NB4 (cell line): Measurements from ENCODE around the gene GH1.
"Not testable (repeated sequence)": the region's sequence is repeated elsewhere in the genome, so short reads cannot be mapped to it uniquely, and the experiment has no call there.

ENCODE experiments used
- DNase-seq: peaks from one replicate; pipeline ENCODE4 v3.0.0; 2010; ENCODE audit warnings: low read depth
- H3K4me3 ChIP-seq: one replicate; pipeline ENCODE4 v1.5.1; 2011; ENCODE audit warnings: mild to moderate bottlenecking, low read depth, low read length, moderate library complexity
- CTCF ChIP-seq: IDR thresholded peaks from one replicate; pipeline ENCODE4 v1.5.1; 2012; ENCODE audit warnings: low read depth, low read length
- MAX ChIP-seq: IDR thresholded peaks from 2 replicates; pipeline ENCODE4 v1.6.1; 2011; ENCODE audit warnings: low read depth, low read length
- MYC ChIP-seq: IDR thresholded peaks from 2 replicates; pipeline ENCODE4 v1.6.1; 2011; ENCODE audit warnings: low read depth, low read length
- POLR2A ChIP-seq: IDR thresholded peaks from 2 replicates; pipeline ENCODE4 v1.6.1; 2011; ENCODE audit warnings: mild to moderate bottlenecking; ENCODE audit not compliant: insufficient read length; ENCODE audit errors: extremely low read depth

Gene GH1

GRCh38 chr17:63918789-63919305 is at the start of gene GH1:
GH1 (minus strand) TSS chr17:63918839; CDS start chr17:63918776, 63 bp downstream.
- not testable (repeated sequence) for H3K4me3 ChIP-seq, DNase-seq

- DNase-seq, result no peak
- TF ChIP-seq CTCF (no peak), MAX (peak; percentile 66; the same call in 1 of the 2 replicates)
Observed at GRCh38 chr17:63967953-63968352, 49.3 kb upstream of the GH1 start.

GRCh38 chr17:63966646-63967264 is 48.1 kb upstream of the GH1 start:
- DNase-seq, result no peak
- H3K4me3 ChIP-seq, result no peak overlapping the region
- TF ChIP-seq POLR2A (no peak), MAX (no peak), MYC (no peak), CTCF (no peak)

More at GRCh38 chr17:63967953-63968352, 49.3 kb upstream of the GH1 start:
- no peak overlapping the region for H3K4me3 ChIP-seq

- TF ChIP-seq CTCF (no peak), MAX (no peak), POLR2A (no peak), MYC (no peak)
- no peak overlapping the region for H3K4me3 ChIP-seq
- no peak for DNase-seq
Observed at GRCh38 chr17:63963123-63963522, 44.5 kb upstream of the GH1 start.

GRCh38 chr17:63962298-63962744 is 43.7 kb upstream of the GH1 start:
- H3K4me3 ChIP-seq, result no peak overlapping the region
- no peak for TF ChIP-seq POLR2A
- no peak for TF ChIP-seq CTCF
- no peak for TF ChIP-seq MYC
- TF ChIP-seq MAX, result no peak
- no peak for DNase-seq

GRCh38 chr17:63961355-63962212 is 42.9 kb upstream of the GH1 start:
- H3K4me3 ChIP-seq, result no peak overlapping the region
- DNase-seq, result peak; percentile 60

More at GRCh38 chr17:63961355-63962212, 42.9 kb upstream of the GH1 start:
- TF ChIP-seq CTCF, result no peak
- TF ChIP-seq MYC, result no peak
- no peak for TF ChIP-seq POLR2A
- no peak for TF ChIP-seq MAX
